IMR-90 (cell line): ENCODE measurements around the gene CAMK2B.

Source experiments
- CEBPB ChIP-seq: IDR thresholded peaks from 2 replicates; pipeline ENCODE4 v1.6.1; 2012; ENCODE audit warnings: low read depth, low read length, improper control_type of control experiment
- MAFK ChIP-seq: IDR thresholded peaks from 2 replicates; pipeline ENCODE4 v1.6.1; 2012; ENCODE audit warnings: low read depth, low read length, improper control_type of control experiment
- NFE2L2 ChIP-seq: fragments of 150-350 bp; IDR thresholded peaks from 2 replicates; pipeline ENCODE4 v1.6.1; 2016; ENCODE audit warnings: low read depth, mild to moderate bottlenecking, low read length
- POLR2A ChIP-seq: IDR thresholded peaks from 2 replicates; pipeline ENCODE4 v1.6.1; 2012; ENCODE audit warnings: mild to moderate bottlenecking, low read depth, low read length
- RAD21 ChIP-seq: IDR thresholded peaks from 2 replicates; pipeline ENCODE4 v1.6.1; 2012; ENCODE audit warnings: low read length, improper control_type of control experiment
- TF ChIP-seq, protein P1 (sequence below): conservative IDR thresholded peaks from 2 replicates; pipeline ENCODE4 v1.5.1; 2012; ENCODE audit warnings: mild to moderate bottlenecking, low read depth, low read length, improper control_type of control experiment
- TF ChIP-seq, protein P2 (sequence below): fragments of 150-350 bp; IDR thresholded peaks from 2 replicates; pipeline ENCODE4 v1.6.1; 2016; ENCODE audit warnings: low read depth, mild to moderate bottlenecking, low read length, moderate library complexity, borderline replicate concordance
- TF ChIP-seq, protein P3 (sequence below): fragments of 150-350 bp; IDR thresholded peaks from 2 replicates; pipeline ENCODE4 v1.6.1; 2017; ENCODE audit warnings: mild to moderate bottlenecking, antibody characterized with exemption, low read length, low read depth

DNA sequence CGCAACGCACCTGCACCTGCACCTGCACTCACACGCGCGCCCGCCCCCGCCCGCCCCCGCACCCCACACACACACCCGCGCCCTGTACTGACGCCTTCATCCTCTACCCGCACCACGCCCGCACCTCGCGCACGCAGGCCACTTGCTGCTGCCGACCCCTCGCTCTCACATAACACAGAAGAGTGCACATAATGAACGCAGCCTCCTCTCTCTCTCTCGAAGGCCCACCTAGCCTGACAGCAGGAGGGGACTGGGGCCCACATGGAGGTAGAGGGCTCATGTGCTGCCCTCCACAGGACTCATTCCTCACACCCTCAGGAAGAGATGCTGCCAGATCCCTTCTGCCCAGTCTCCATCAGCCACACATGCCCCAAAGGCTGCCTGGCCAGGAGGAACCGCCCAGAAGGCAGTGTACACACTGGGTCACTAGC, 432 bp upstream of the CAMK2B start:
- TF ChIP-seq, protein P1, sequence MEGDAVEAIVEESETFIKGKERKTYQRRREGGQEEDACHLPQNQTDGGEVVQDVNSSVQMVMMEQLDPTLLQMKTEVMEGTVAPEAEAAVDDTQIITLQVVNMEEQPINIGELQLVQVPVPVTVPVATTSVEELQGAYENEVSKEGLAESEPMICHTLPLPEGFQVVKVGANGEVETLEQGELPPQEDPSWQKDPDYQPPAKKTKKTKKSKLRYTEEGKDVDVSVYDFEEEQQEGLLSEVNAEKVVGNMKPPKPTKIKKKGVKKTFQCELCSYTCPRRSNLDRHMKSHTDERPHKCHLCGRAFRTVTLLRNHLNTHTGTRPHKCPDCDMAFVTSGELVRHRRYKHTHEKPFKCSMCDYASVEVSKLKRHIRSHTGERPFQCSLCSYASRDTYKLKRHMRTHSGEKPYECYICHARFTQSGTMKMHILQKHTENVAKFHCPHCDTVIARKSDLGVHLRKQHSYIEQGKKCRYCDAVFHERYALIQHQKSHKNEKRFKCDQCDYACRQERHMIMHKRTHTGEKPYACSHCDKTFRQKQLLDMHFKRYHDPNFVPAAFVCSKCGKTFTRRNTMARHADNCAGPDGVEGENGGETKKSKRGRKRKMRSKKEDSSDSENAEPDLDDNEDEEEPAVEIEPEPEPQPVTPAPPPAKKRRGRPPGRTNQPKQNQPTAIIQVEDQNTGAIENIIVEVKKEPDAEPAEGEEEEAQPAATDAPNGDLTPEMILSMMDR, result no peak
- TF ChIP-seq POLR2A, result no peak
- TF ChIP-seq, protein P2, sequence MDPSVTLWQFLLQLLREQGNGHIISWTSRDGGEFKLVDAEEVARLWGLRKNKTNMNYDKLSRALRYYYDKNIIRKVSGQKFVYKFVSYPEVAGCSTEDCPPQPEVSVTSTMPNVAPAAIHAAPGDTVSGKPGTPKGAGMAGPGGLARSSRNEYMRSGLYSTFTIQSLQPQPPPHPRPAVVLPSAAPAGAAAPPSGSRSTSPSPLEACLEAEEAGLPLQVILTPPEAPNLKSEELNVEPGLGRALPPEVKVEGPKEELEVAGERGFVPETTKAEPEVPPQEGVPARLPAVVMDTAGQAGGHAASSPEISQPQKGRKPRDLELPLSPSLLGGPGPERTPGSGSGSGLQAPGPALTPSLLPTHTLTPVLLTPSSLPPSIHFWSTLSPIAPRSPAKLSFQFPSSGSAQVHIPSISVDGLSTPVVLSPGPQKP, result no peak
- TF ChIP-seq RAD21, result no peak
- TF ChIP-seq NFE2L2, result no peak
- no peak for TF ChIP-seq CEBPB
- TF ChIP-seq, protein P3, sequence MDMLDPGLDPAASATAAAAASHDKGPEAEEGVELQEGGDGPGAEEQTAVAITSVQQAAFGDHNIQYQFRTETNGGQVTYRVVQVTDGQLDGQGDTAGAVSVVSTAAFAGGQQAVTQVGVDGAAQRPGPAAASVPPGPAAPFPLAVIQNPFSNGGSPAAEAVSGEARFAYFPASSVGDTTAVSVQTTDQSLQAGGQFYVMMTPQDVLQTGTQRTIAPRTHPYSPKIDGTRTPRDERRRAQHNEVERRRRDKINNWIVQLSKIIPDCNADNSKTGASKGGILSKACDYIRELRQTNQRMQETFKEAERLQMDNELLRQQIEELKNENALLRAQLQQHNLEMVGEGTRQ, result no peak
- no peak for TF ChIP-seq MAFK
